Karpas-422 (cell line): ENCODE measurements around the gene DTYMK. TPM values are rescaled to one million over a fixed set of nuclear protein-coding genes. Genes with fewer than 3 reads are reported as not detected.

Source experiments
- DNase-seq: peaks from one replicate; pipeline ENCODE4 v3.0.0-alpha.2; 2015
- H2AFZ ChIP-seq: fragments of 200-600 bp; sonication (generic); 2 replicates; pipeline ENCODE4 v1.6.1; 2014; ENCODE audit warnings: antibody characterized with exemption, low read length, mixed read lengths
- H3K27ac ChIP-seq: fragments of 200-600 bp; sonication (generic); 2 replicates; pipeline ENCODE4 v1.5.1; 2014; ENCODE audit warnings: mild to moderate bottlenecking, low read length, moderate library complexity
- H3K27me3 ChIP-seq: fragments of 200-600 bp; sonication (generic); 2 replicates; pipeline ENCODE4 v1.6.1; 2014; ENCODE audit warnings: low read length, mixed read lengths
- H3K36me3 ChIP-seq: fragments of 200-600 bp; sonication (generic); 2 replicates; pipeline ENCODE4 v1.6.1; 2014; ENCODE audit warnings: low read length, mixed read lengths; ENCODE audit not compliant: insufficient read depth
- H3K4me1 ChIP-seq: fragments of 200-600 bp; sonication (generic); 2 replicates; pipeline ENCODE4 v1.6.1; 2014; ENCODE audit warnings: mild to moderate bottlenecking, low read length, mixed read lengths
- H3K4me2 ChIP-seq: fragments of 200-600 bp; sonication (generic); 2 replicates; pipeline ENCODE4 v1.6.1; 2014; ENCODE audit warnings: low read length, low read depth, mild to moderate bottlenecking; ENCODE audit not compliant: poor library complexity, severe bottlenecking
- H3K4me3 ChIP-seq: fragments of 200-600 bp; sonication (generic); 2 replicates; pipeline ENCODE4 v1.5.1; 2014; ENCODE audit warnings: mild to moderate bottlenecking, antibody characterized with exemption, low read length, mixed read lengths
- H3K79me2 ChIP-seq: fragments of 200-600 bp; sonication (generic); 2 replicates; pipeline ENCODE4 v1.6.1; 2014; ENCODE audit warnings: mild to moderate bottlenecking, low read length, mixed read lengths
- H3K9ac ChIP-seq: fragments of 200-600 bp; sonication (generic); 2 replicates; pipeline ENCODE4 v1.6.0; 2014; ENCODE audit warnings: low read length
- H3K9me2 ChIP-seq: fragments of 200-600 bp; sonication (generic), shearing (Covaris generic); replicated peaks from 2 replicates; pipeline ENCODE4 v1.6.0; 2014; ENCODE audit warnings: mild to moderate bottlenecking, low read length, moderate library complexity; ENCODE audit not compliant: insufficient read depth
- H3K9me3 ChIP-seq: fragments of 300-700, 200-600 bp; sonication (generic); 2 replicates; pipeline ENCODE4 v1.6.1; 2014; ENCODE audit warnings: low read length, mixed read lengths
- H4K20me1 ChIP-seq: fragments of 200-600 bp; sonication (generic); 2 replicates; pipeline ENCODE4 v1.6.1; 2014; ENCODE audit warnings: mild to moderate bottlenecking, antibody characterized with exemption, low read length, low read depth; ENCODE audit not compliant: insufficient read depth
- total RNA-seq: library from RNA; depleted of rRNA; stranded (reverse); fragments of >200 nt; shearing (Covaris generic); gene quantifications from 2 replicates; pipeline ENCODE4 v1.2.3, GENCODE V29; 2014; ENCODE audit warnings: low replicate concordance

Gene DTYMK
- total RNA-seq, 1 experiment from 2014 or later, result 32.0 TPM

- Histone ChIP-seq H3K4me1 (no peaks in the 10 kb centered on the region), H3K4me2 (no peak overlapping the region), H3K79me2 (peaks cover 31% of the 10 kb centered on the region), H3K9me2 (no peaks in the 10 kb centered on the region), H3K27me3 (no peaks in the 10 kb centered on the region), H3K9ac (no peak overlapping the region), H3K4me3 (no peak overlapping the region), H3K36me3 (peaks cover 25% of the 10 kb centered on the region; the same call in 1 of the 2 replicates), H3K27ac (no peak overlapping the region), H4K20me1 (0 out of 2 replicates have a peak, but pooled peaks cover 9% of the 10 kb centered on the region), H3K9me3 (no peaks in the 10 kb centered on the region), H2AFZ (no peak overlapping the region)
- no peak for DNase-seq
Measured at GRCh38 chr2:241678784-241679540, 7.7 kb downstream of the DTYMK start.

- Histone ChIP-seq H3K9ac (no peak overlapping the region), H3K9me3 (no peaks in the 10 kb centered on the region), H3K9me2 (no peaks in the 10 kb centered on the region), H3K4me1 (no peaks in the 10 kb centered on the region), H3K36me3 (peaks cover 20% of the 10 kb centered on the region; the same call in 1 of the 2 replicates), H3K4me2 (no peak overlapping the region), H3K79me2 (peaks cover 24% of the 10 kb centered on the region), H3K4me3 (no peak overlapping the region), H3K27ac (no peak overlapping the region), H2AFZ (no peak overlapping the region), H4K20me1 (0 out of 2 replicates have a peak, but pooled peaks cover 9% of the 10 kb centered on the region), H3K27me3 (no peaks in the 10 kb centered on the region)
- DNase-seq, result no peak
Measured at GRCh38 chr2:241678307-241678706, 8.3 kb downstream of the DTYMK start.

GRCh38 chr2:241677392-241677791, 9.2 kb downstream of the DTYMK start:
- no peaks in the 10 kb centered on the region for H3K9me2 ChIP-seq
- no peak overlapping the region for H3K9ac ChIP-seq
- no peak for DNase-seq
- H2AFZ ChIP-seq, result no peak overlapping the region
- H3K4me3 ChIP-seq, result no peak overlapping the region
- 0 out of 2 replicates have a peak, but pooled peaks cover 9% of the 10 kb centered on the region for H4K20me1 ChIP-seq
- H3K9me3 ChIP-seq, result no peaks in the 10 kb centered on the region
- H3K27me3 ChIP-seq, result no peaks in the 10 kb centered on the region
- peaks cover 15% of the 10 kb centered on the region; the same call in 1 of the 2 replicates for H3K79me2 ChIP-seq
- no peak overlapping the region for H3K4me2 ChIP-seq
- peaks cover 15% of the 10 kb centered on the region; the same call in 1 of the 2 replicates for H3K36me3 ChIP-seq
- H3K27ac ChIP-seq, result no peak overlapping the region
- no peaks in the 10 kb centered on the region for H3K4me1 ChIP-seq

GRCh38 chr2:241676665-241677064, 9.9 kb downstream of the DTYMK start:
- Histone ChIP-seq H3K79me2 (0 out of 2 replicates have a peak, but pooled peaks cover 9% of the 10 kb centered on the region), H3K9ac (no peak overlapping the region), H3K4me1 (no peaks in the 10 kb centered on the region), H3K4me2 (no peak overlapping the region), H2AFZ (no peak overlapping the region), H3K36me3 (peaks cover 11% of the 10 kb centered on the region; the same call in 1 of the 2 replicates), H3K4me3 (no peak overlapping the region), H3K9me3 (no peaks in the 10 kb centered on the region), H3K27ac (no peak overlapping the region), H3K9me2 (no peaks in the 10 kb centered on the region), H3K27me3 (no peaks in the 10 kb centered on the region), H4K20me1 (0 out of 2 replicates have a peak, but pooled peaks cover 9% of the 10 kb centered on the region)
- DNase-seq, result no peak

GRCh38 chr2:241675885-241676284, 10.7 kb downstream of the DTYMK start:
- H3K9me2 ChIP-seq, result no peaks in the 10 kb centered on the region
- 0 out of 2 replicates have a peak, but pooled peaks cover 8% of the 10 kb centered on the region for H4K20me1 ChIP-seq
- H3K4me3 ChIP-seq, result no peak overlapping the region
- 0 out of 2 replicates have a peak, but pooled peaks cover under 1% of the 10 kb centered on the region for H3K79me2 ChIP-seq
- H3K4me2 ChIP-seq, result no peak overlapping the region
- no peaks in the 10 kb centered on the region for H3K9me3 ChIP-seq
- H3K4me1 ChIP-seq, result no peaks in the 10 kb centered on the region
- H3K36me3 ChIP-seq, result peaks cover 4% of the 10 kb centered on the region; the same call in 1 of the 2 replicates
- H3K9ac ChIP-seq, result no peak overlapping the region
- DNase-seq, result no peak
- no peak overlapping the region for H2AFZ ChIP-seq
- H3K27ac ChIP-seq, result no peak overlapping the region
- no peaks in the 10 kb centered on the region for H3K27me3 ChIP-seq

- no peak overlapping the region for H3K4me2 ChIP-seq
- H3K9ac ChIP-seq, result no peak overlapping the region
- no peak overlapping the region for H3K4me3 ChIP-seq
- H3K79me2 ChIP-seq, result no peaks in the 10 kb centered on the region
- H3K36me3 ChIP-seq, result 0 out of 2 replicates have a peak, but pooled peaks cover 3% of the 10 kb centered on the region
- no peaks in the 10 kb centered on the region for H3K27me3 ChIP-seq
- DNase-seq, result no peak
- H3K27ac ChIP-seq, result no peak overlapping the region
- H3K9me3 ChIP-seq, result no peaks in the 10 kb centered on the region
- H3K4me1 ChIP-seq, result no peaks in the 10 kb centered on the region
- H2AFZ ChIP-seq, result no peak overlapping the region
- no peaks in the 10 kb centered on the region for H3K9me2 ChIP-seq
- H4K20me1 ChIP-seq, result 0 out of 2 replicates have a peak, but pooled peaks cover 2% of the 10 kb centered on the region
Measured at GRCh38 chr2:241673797-241674725, 12.6 kb downstream of the DTYMK start.

- H3K36me3 ChIP-seq, result 0 out of 2 replicates have a peak, but pooled peaks cover under 1% of the 10 kb centered on the region
- no peak overlapping the region for H3K9ac ChIP-seq
- H3K9me2 ChIP-seq, result no peaks in the 10 kb centered on the region
Measured at GRCh38 chr2:241673189-241673663, 13.4 kb downstream of the DTYMK start.

More at GRCh38 chr2:241673189-241673663, 13.4 kb downstream of the DTYMK start:
- Histone ChIP-seq H3K27me3 (no peaks in the 10 kb centered on the region), H3K27ac (no peak overlapping the region), H3K4me2 (no peak overlapping the region), H2AFZ (no peak overlapping the region), H4K20me1 (no peaks in the 10 kb centered on the region), H3K4me1 (no peaks in the 10 kb centered on the region), H3K4me3 (no peak overlapping the region), H3K79me2 (no peaks in the 10 kb centered on the region), H3K9me3 (no peaks in the 10 kb centered on the region)
- no peak for DNase-seq
